Measurements from ENCODE around the gene NGEF.
"Not testable (repeated sequence)": the region's sequence is repeated elsewhere in the genome, so short reads cannot be mapped to it uniquely, and the experiment has no call there.

NGEF gene

DNA sequence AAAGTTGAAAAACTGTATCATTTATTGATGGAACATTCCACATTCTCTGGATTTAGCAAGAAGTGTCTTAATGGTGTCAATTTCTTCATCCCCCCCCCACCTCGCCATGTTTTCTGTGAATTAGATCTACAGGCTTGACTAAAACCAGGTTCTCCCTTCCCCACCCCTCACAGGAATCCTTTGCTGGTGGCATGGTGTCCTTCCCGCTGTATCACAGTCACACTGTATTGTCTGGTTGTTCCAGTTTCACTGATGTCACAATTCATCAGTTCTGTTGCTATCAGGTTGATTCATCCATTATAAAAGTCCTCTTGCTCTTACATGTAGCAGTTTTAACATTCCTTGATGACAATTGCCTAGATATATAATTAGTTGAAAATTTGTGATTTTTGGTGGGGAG is 149.1 kb downstream of the NGEF start:
- no peak for DNase-seq

DNA sequence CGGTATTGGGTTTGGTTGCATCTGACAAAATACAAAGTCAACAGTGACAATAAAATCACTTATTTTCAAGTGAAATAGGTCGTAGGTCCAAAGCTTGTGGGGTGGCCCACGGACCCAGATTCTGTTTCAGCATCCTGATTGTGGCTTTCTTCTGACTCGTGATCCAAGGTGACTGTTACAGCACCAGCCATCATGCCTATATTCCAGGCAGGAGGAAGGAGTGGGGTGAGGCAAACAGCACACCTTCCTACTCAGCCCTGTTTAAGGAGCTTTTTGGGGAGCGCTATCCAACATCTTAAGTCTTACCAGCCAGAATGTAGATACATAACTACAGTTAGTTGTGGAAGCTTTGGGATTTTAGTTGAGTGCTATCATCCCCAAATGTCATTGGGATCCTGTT is 151.7 kb downstream of the NGEF start:
- no peak for DNase-seq

DNA sequence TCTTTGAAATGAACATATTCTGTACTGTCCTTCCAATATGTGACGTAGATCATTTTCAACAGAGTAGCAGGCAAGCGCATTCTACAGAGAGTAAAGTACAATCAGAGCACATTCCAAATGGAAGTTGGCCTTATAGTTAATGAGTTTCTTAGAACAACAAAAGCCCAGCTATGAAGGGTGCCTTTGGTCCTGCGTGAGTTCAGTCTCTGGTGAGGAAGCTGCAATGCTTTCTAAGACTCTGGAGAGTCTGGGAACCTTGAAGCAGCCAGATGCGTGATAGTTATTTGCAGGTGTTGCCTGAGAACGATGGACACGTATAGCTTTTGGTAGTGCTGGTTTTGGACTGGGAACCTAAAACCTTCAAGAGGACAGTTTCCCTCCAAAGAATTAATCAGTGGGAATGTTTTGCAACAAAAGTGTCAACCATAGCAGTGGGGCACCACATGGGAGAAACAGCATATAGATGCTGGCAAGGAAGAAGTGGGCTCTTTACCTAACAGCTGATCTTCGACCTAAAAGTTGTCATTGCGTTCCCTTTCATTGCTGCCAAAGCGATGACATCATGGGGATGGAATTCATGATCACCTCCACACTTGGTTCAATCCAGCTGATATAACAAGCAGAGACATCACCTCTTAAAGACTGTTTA is 152.3 kb downstream of the NGEF start:
- no peak for DNase-seq

DNA sequence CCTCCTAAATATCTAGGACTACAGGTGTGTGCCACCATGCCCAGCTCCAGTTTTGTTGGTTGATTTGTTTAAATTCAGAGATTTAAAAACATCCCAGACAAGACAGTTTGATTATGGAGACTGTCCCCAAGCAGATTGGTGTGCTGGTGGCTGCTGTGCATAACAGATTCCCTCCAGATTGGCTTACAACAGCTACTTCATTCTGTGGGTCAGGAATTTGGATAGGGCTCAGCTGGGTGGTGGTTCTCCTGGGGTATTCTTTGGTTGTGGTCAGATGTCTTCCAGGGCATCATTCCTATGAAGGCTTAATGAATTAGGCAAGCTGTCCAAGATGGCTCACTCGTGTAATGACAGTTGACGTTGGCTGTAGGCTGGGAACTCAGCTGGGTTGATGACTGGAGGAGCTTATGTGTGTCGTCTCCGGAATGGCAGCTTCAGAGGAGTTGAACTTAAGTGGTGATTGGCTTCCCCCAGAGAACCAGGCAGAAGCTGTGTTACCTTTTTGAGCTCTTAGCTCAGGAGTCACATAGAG is 153.6 kb downstream of the NGEF start:
- no peak for DNase-seq

DNA sequence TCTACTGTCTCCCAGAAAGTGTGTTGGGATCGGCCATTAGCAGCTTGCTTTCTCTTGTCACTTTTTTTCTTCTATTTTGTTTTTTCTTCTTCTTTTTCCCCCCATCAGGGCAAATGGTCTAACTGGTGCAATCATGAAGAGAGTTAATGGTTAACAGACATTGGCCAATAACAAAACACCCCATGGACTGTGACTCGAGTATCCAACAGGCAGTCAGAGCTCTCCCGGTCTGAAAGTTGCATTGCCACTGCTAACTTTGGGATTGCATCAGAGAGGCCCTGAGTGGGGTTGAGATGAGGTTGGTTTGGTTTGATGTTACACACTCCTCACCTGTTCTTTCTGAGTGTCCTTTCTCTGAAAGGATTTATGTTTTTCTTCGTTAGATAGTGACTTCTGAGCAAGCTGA is 155.9 kb downstream of the NGEF start:
- no peak for DNase-seq

DNA sequence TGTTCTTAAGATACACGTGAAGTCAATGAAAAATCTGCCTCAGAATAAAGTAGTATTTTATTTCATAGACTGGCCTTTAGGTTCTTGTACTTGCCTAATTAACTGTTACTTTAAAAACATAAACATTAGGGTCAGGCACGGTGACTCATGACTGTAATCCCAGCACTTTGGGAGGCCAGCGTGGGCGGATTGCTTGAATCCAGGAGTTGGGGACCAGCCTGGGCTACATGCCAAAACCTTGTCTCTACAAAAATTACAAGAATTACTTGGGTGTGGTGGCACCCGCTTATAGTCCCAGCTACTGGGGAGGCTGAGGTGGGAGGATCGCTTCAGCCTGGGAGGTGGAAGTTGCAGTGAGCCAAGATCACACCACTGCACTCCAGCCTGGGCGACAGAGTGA is 159.0 kb downstream of the NGEF start:
- no peak for DNase-seq

DNA sequence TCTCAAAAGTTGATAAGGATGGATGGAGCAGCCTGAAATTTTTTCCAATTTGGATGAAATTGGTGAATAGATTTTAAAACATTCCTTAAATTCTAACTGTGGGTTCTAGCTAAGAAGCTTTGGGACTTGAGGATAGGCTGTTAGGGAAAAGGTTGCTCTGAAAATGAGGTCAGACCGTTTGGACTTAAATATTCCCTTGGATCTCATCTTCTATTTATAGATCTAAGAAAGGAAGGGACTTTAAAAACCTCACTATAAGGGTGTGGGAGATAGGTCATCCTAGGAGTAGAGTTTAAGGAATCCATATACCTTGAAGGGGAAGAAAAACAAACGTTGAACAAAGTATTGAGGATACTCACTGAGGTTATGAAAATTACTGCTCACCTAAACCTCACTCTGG is 160.4 kb downstream of the NGEF start:
- DNase-seq, result no peak

DNA sequence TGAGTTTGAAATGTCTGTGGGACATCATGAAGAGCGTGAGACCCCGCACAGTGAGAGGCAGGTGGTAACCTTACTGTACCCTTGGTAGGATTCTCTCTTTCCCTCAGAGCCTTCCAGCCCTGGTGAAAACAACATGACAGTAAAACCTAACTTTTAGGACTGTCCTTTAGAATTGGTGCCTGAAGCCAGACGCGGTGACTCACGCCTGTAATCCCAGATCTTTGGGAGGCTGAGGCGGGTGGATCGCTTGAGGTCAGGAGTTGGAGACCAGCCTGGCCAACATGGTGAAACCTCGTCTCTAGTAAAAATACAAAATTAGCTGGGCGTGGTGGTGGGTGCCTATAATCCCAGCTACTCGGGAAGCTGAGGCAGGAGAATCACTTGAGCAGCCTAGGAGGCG is 161.0 kb downstream of the NGEF start:
- DNase-seq, result not testable (repeated sequence)

DNA sequence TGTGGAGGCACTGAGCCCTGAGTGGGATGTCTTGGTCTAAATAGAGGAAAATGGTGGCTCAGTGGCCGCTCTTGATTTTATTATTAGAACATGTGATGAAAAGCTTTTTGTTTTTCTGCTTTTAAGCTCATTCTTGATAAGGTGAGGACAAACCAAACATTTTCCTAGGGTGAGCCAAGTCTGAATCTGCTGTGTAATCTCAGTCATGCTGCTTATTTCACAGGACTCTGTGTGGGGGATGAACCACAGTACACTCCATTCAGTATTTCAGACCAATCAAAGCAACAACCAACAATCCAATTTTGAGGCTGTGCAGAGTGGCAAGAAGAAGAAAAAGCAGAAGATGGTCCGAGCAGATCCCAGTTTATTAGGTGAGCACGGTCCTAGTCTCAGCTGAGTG is 163.0 kb downstream of the NGEF start:
- DNase-seq, result no peak

DNA sequence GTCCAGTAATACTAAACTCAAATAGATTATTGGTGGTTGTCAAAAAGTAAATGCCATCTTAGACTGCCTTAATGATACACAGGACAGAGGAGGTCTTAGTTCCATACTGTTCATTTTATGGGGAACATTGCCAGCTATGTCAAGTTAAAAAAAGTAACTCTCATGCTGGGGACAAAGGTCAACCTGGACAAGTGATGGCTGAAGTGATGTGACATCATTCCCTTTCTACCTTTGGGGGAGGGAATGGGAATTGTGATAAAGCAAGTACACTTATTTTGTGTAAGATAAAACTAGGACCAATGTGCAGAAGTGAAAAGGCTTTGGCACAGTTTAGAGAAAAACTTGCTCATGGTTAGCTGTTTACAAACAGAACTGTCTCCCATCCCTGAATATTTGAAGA is 167.0 kb downstream of the NGEF start:
- no peak for DNase-seq

DNA sequence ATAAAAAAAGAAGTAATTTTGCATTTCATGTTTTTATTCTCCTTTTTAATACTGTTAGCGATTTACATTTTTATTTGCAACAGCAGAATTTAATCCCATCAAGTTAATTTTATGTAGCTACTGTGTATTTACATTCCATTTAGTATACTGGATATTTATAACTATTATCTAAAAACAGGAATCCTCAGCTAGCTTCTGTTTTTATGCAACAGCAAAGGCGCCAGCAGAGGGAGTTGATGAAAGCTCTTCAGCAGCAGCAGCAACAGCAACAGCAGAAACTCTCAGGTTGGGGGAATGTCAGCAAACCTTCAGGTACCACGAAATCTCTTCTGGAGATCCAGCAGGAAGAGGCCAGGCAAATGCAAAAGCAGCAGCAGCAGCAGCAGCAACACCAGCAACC is 169.2 kb downstream of the NGEF start:
- DNase-seq, result no peak

DNA sequence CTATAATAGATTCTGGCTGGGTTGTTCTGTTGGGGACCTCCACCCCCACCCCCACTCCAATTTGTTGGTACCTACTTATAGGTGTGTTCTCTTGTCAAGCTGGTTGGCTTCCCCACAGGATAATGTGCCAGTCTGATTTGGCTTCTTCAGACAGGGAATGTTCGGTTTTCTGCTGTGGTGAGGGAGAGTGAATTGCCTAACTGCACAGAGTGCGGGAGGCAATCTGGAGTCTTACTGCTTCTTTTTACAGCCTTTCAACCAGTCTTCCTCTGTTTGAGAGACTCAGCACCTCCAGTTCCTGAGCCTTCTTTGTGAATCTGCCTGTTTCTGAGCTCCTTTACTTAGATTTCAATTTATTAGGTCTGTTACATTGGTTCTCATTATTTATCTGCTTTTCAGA is 170.4 kb downstream of the NGEF start:
- no peak for DNase-seq

DNA sequence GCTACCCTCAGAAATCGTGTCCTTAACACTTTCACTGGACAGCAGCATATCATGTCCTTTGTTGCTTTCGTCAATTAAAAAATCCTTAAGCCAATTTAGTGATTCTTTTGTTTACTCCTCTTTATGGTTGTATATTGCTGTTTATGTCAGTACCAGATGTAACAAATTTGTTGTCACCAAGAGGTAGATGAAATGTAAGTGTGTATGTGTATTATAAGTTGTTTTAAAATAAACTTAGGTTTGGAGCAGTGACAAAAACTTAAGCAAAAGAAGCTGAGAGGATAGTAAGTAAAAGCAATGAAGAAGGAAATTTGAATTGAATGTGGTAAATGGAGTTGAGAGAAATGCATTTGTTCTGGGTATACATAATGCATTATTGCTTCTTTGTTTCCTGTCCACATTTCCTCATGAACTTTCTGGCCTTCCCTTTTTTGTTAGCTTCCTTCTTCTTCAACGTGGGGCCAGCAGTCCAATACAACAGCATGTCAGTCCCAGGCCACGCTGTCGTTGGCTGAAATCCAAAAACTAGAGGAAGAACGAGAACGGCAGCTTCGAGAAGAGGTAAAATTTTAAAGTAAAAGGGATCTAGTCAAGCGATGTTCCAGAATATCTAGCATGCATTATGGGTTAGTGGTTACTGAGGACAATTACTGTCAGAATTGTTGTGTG is 173.5 kb downstream of the NGEF start:
- DNase-seq, result no peak

DNA sequence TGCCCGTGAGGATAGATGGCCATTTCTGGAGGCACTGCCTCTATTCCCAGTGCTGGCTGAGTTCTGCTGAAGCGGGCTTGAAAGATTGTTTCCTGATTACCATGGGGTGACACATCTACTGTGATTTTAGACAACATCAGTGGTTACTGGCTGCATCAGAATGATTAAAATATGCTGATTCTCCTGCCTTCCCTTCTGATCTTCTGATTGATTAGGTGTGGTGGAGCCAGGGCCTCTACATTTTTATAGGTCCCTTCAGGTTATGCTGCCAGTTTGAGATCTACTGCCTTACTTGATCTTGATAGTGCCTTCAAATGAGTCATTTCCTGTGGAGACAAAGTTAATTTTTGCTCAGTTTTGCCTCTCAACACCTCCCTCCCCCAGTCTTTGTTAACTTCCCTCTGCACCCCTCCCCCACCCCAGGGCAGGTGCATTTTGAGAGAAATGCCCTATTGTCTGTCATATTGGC is 174.6 kb downstream of the NGEF start:
- DNase-seq, result no peak

DNA sequence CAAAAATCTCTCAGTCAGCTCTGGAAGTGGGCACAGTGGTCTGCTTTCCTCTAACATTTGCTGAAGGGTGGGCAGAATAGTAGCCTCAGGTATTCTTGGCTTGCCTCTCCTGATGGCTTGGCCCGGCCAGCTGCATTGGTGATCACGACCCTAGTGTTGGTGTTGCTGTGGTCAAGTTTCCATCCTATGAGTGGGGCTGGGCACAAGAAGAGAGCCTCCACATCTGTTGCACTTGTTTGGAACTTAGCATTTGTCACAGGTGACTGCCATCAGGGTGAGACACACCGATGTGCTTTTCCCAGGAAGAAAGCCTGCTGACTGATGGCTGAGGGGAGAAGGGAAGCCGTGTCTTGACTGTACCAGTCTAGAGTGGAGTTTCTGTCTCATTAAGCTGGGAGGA is 176.1 kb downstream of the NGEF start:
- no peak for DNase-seq

DNA sequence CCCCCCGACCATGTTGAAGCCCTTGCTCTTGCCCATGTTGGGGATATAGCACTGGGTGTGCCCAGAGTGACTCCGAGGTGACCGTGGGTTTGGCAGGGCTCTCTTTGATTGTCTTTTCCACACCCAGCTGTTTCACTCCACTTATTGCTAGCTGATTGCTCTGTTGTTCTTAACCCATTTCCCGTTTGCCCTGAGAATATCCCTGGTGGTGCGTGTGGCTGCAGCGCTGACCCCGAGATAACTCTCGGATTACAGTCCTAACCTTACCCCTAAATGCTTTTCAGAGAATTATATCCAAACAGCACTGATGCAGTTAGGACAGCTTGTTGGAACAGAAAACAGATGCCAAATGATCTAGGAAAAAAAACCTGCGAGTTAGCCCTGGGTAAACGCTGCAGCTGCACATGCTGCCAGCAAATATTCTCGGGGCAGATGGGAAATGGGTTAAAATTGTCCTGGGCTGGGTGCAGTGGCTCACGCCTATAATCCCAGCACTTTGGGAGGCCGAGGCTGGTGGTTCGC is 177.3 kb downstream of the NGEF start:
- DNase-seq, result no peak

DNA sequence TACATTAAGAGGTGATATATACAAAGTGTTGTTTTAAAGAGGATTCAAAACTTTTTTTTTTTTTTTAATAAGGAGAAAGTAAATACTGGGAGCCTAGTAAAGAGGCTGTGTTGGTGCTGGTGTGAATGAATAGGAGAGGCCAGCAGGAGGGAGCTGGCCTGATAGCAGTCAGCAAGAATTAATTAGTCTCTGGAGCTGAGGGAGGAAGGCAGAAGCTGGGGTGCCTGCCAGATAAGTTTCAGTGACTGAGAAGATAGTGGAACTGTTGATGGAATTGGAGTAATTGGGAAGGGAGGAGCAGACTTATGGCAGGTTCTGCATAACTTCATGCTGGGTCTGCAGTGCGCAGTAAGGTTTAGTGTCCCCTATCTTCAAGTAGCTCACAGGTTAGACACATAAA is 179.2 kb downstream of the NGEF start:
- no peak for DNase-seq

DNA sequence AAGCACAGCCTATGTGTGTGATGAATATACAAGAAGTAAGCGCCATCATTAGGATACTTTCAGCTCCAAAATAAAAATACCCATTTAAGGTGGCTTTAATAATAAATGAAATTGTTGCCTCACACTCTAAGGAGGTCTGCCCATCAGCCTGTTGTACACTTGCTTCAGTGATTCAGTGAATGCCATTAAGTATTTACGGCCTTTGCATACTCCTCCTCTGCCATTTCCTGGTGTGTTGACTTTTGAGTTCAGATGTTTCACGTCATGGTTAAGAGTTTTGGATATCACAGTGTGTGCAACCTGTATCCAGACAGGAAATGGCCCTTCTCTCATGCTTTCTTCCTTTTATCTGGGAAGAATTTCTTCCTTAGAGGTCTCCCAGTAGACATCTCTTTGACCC is 181.6 kb downstream of the NGEF start:
- DNase-seq, result no peak

DNA sequence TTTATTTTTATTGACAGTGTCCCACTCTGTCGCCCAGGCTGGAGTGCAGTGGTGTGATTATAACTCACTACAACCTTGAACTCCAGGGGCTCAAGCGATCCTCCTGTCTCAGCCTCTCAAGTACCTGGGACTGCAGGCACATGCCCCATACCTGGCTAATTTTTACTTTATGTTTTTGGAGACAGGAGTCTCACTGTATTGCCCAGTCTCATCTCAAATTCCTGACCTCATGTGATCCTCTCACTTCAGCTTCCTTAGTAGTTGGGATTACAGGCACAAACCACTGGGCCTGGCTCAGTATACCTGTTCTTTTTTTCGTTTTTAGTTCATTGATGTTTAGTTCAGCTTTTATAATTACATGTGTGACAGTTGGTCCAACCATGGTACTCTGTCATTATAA is 183.1 kb downstream of the NGEF start:
- no peak for DNase-seq
